Measurements from ENCODE around the gene RANGRF. TPM values are rescaled to one million over a fixed set of nuclear protein-coding genes. Genes with fewer than 3 reads are reported as not detected.

The RANGRF gene
- total RNA-seq, 4 donors from 2014 or later = 11.4 to 18.1 (median 13.5) TPM

- intact Hi-C loops (cut with DNase I; ENCODE audit: low total_unique reads) = no loop called here
- 79 to 91% methylated on average over 2 of the region's 2 CpGs for WGBS, 2 donors
- DNase-seq (ENCODE audit: low spot score in 2 of 2) = no peak
- no peak overlapping the region for H3K4me3 ChIP-seq (ENCODE audit: low read depth, poor library complexity, severe bottlenecking)
- TF ChIP-seq CTCF (IDR thresholded peaks at IDR 0.05) (no peak), POLR2A (IDR thresholded peaks at IDR 0.05) (no peak)
Observed at GRCh38 chr17:8332128-8332527, 43.7 kb downstream of the RANGRF start.

- 52 to 59% methylated on average over 5 of the region's 5 CpGs for WGBS, 2 donors
- DNase-seq (ENCODE audit: low spot score in 2 of 2) = no peak
- no peak overlapping the region for H3K4me3 ChIP-seq (ENCODE audit: low read depth, poor library complexity, severe bottlenecking)
- intact Hi-C loops (cut with DNase I; ENCODE audit: low total_unique reads) = no loop called here
- TF ChIP-seq POLR2A (IDR thresholded peaks at IDR 0.05) = no peak
- TF ChIP-seq CTCF (IDR thresholded peaks at IDR 0.05) = no peak
Observed at GRCh38 chr17:8332688-8333087, 44.2 kb downstream of the RANGRF start.

- intact Hi-C loops (cut with DNase I; ENCODE audit: low total_unique reads) = no loop called here
Observed at GRCh38 chr17:8333281-8333680, 44.8 kb downstream of the RANGRF start.

DNA sequence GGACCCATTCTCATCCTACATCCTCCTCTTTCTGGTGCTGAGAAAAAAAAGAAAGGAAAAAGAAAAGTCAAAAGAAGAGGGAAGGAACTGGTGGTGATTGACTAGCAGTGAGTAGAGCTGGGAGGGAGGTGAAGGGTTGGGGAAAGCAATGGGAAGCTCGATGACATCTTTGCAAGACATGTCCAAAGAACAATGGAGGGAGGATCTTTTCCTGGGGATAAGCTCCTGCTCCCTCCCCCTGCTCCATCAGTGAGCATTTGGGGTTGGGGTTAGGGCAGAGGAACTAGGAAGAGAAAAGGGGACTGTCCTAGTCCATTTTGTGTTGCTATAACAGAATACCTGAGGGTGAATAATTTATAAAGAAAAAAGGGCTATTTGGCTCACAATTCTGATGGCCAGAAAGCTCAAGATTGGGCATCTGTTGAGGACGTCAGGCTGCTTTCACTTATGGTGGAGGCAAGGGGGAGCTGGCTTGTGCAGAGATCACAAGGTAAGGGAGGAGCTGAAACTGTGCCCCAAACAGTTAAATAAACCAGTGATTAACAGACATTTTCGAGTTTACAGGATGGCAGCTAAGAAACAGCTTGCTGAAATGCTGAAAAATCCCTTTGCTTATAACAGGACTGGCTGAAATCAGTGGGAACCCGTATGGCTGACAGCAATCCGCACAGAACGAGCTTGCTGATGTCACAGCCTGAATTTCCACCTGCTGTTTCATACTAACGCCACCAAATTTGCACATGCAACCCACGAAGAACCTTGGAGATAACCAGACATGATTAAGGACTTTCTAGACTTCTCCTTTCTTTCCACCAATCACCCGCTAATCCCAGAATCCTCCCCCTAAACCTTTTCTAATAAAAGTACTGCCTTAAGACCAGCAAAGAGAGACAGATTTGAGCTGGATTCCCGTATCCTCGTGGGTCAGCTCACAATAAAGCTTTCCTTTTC is 49.6 kb downstream of the RANGRF start:
- H3K4me3 ChIP-seq (ENCODE audit: low read depth, poor library complexity, severe bottlenecking) = peak overlapping the region; percentile 9
- 43 to 45% methylated on average over 11 of the region's 11 CpGs for WGBS, 2 donors
- no peak for TF ChIP-seq CTCF (IDR thresholded peaks at IDR 0.05)
- no peak for TF ChIP-seq POLR2A (IDR thresholded peaks at IDR 0.05)
- intact Hi-C loops (cut with DNase I; ENCODE audit: low total_unique reads) = no loop called here
- DNase-seq (ENCODE audit: low spot score in 2 of 2) = no peak

More at GRCh38 chr17:8333281-8333680, 44.8 kb downstream of the RANGRF start:
- TF ChIP-seq POLR2A (IDR thresholded peaks at IDR 0.05) (no peak), CTCF (IDR thresholded peaks at IDR 0.05) (no peak)
- WGBS, 2 donors = 94 to 95% methylated on average over 4 of the region's 4 CpGs
- no peak overlapping the region for H3K4me3 ChIP-seq (ENCODE audit: low read depth, poor library complexity, severe bottlenecking)
- DNase-seq (ENCODE audit: low spot score in 2 of 2) = no peak

DNA sequence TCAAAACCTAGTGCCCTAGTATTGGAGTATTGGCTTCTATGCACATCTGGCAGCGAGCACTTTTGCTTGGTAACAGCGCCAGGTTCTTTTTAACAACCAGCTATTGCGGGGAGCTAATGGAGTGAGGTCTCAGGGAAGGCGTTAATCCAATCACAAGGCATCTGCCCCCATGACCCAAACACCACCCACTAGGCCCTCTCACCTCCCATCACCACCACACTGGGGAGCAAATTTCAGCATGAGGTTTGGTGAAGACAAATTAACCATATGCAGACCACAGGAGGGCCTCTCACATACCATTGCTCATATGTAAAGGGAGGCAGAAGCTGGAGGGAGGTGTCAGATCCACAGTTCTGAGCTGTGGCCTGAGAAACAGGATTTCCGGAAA is 50.3 kb downstream of the RANGRF start:
- peak overlapping the region; percentile 9 for H3K4me3 ChIP-seq (ENCODE audit: low read depth, poor library complexity, severe bottlenecking)
- 78 to 87% methylated on average over 5 of the region's 5 CpGs for WGBS, 2 donors
- no peak for DNase-seq (ENCODE audit: low spot score in 2 of 2)
- intact Hi-C loops (cut with DNase I; ENCODE audit: low total_unique reads) = no loop called here
- TF ChIP-seq CTCF (IDR thresholded peaks at IDR 0.05) (no peak), POLR2A (IDR thresholded peaks at IDR 0.05) (no peak)

Data from lower leg skin (tissue), 4 donors.